HEK293 (cell line): ENCODE measurements around the gene BID.

Experiments used
- CTCF ChIA-PET: fragments of 350-600 bp; formaldehyde crosslinking; extraction: SDS; loops from one replicate; lab custom pipeline; 2021; ENCODE audit warnings: antibody characterized with exemption; lab: Yijun Ruan, JAX
- POLR2A ChIA-PET: fragments of 300-600 bp; formaldehyde crosslinking; extraction: SDS; loops from one replicate; lab custom pipeline; 2020; ENCODE audit warnings: antibody characterized with exemption, inconsistent platforms; lab: Yijun Ruan, JAX
- H3K27ac ChIP-seq: fragments of 200-500 bp; sonication (Bioruptor generic); 2 replicates; pipeline ENCODE4 v1.5.1; 2014; ENCODE audit warnings: low read depth, low read length, control low read depth, inconsistent platforms; ENCODE audit errors: extremely low read depth
- H3K36me3 ChIP-seq, 2 experiments: fragments of 200-500 bp in 1 of 2; sonication (Bioruptor generic) in 1 of 2; 1 replicate in 1 of 2; 2 replicates in 1 of 2; pipeline ENCODE4 v1.5.1; 2014 to 2017; ENCODE audit warnings: inconsistent platforms in 2 of 2, low read length in 2 of 2; ENCODE audit not compliant: control insufficient read depth in 2 of 2, insufficient read depth in 1 of 2
- H3K4me1 ChIP-seq: fragments of 200-500 bp; sonication (Bioruptor generic); 2 replicates; pipeline ENCODE4 v1.5.1; 2014; ENCODE audit warnings: mild to moderate bottlenecking, low read length, inconsistent platforms; ENCODE audit not compliant: control insufficient read depth, insufficient read depth
- H3K4me3 ChIP-seq: 2 replicates; pipeline ENCODE4 v1.5.1; 2011; ENCODE audit warnings: low read depth, mild to moderate bottlenecking, control low read depth, low read length, moderate library complexity
- H3K9me3 ChIP-seq: fragments of 200-500 bp; sonication (Bioruptor generic); 2 replicates; pipeline ENCODE4 v1.5.1; 2014; ENCODE audit warnings: low read depth, low read length, inconsistent platforms; ENCODE audit not compliant: control insufficient read depth, insufficient read depth
- GLIS2 ChIP-seq: fragments of 450-650 bp; formaldehyde crosslinking; IDR thresholded peaks from 2 replicates; pipeline ENCODE4 v1.5.1; 2016; ENCODE audit warnings: missing biosample characterization, missing genetic modification characterization
- HOXC10 ChIP-seq: sonication (generic); formaldehyde crosslinking; IDR thresholded peaks from 2 replicates; pipeline ENCODE4 v1.8.1; 2023; ENCODE audit warnings: mild to moderate bottlenecking, missing genetic modification reagents
- PRDM1 ChIP-seq: fragments of 450-650 bp; formaldehyde crosslinking; IDR thresholded peaks from 2 replicates; pipeline ENCODE4; 2016; ENCODE audit warnings: missing biosample characterization, missing genetic modification characterization
- SETDB1 ChIP-seq: IDR thresholded peaks from one replicate; pipeline ENCODE4 v1.6.1; 2017; ENCODE audit warnings: mild to moderate bottlenecking, low read length, moderate library complexity, mixed read lengths; ENCODE audit not compliant: insufficient read length
- YY2 ChIP-seq: fragments of 450-650 bp; formaldehyde crosslinking; IDR thresholded peaks from 2 replicates; pipeline ENCODE4 v1.5.1; 2016; ENCODE audit warnings: missing biosample characterization, missing genetic modification characterization
- ZBTB20 ChIP-seq: fragments of 450-650 bp; formaldehyde crosslinking; IDR thresholded peaks from 2 replicates; pipeline ENCODE4 v1.5.1; 2016; ENCODE audit warnings: missing biosample characterization, missing genetic modification characterization
- ZFHX2 ChIP-seq: fragments of 450-650 bp; formaldehyde crosslinking; conservative IDR thresholded peaks from 2 replicates; pipeline ENCODE4 v1.5.1; 2016; ENCODE audit warnings: missing biosample characterization, missing genetic modification characterization
- ZFP41 ChIP-seq: fragments of 450-650 bp; formaldehyde crosslinking; IDR thresholded peaks from 2 replicates; pipeline ENCODE4 v1.5.1; 2016; ENCODE audit warnings: missing biosample characterization, missing genetic modification characterization, borderline replicate concordance
- ZNF121 ChIP-seq: fragments of 450-650 bp; formaldehyde crosslinking; IDR thresholded peaks from 2 replicates; pipeline ENCODE4 v1.5.1; 2016; ENCODE audit warnings: missing biosample characterization, missing genetic modification characterization
- ZNF132 ChIP-seq: fragments of 450-650 bp; formaldehyde crosslinking; IDR thresholded peaks from 2 replicates; pipeline ENCODE4 v1.5.1; 2017; ENCODE audit warnings: missing biosample characterization, missing genetic modification characterization, borderline replicate concordance
- ZNF184 ChIP-seq: fragments of 450-650 bp; IDR thresholded peaks from 2 replicates; pipeline ENCODE4 v1.5.1; 2018; ENCODE audit warnings: missing biosample characterization, mild to moderate bottlenecking, missing genetic modification characterization
- ZNF221 ChIP-seq: fragments of 450-650 bp; formaldehyde crosslinking; IDR thresholded peaks from 2 replicates; pipeline ENCODE4 v1.5.1; 2017; ENCODE audit warnings: missing biosample characterization, missing genetic modification characterization, borderline replicate concordance
- ZNF274 ChIP-seq, 2 experiments: fragments of 200-500 bp in 1 of 2; fragments of 450-650 bp in 1 of 2; sonication (Bioruptor generic) in 1 of 2; formaldehyde crosslinking in 1 of 2; IDR thresholded peaks; 2 replicates each; pipeline versions ENCODE4 v1.5.1 to v1.6.1; 2014 to 2016; ENCODE audit warnings: borderline replicate concordance in 1 of 2, inconsistent platforms in 1 of 2, low read length in 1 of 2, missing biosample characterization in 1 of 2, missing genetic modification characterization in 1 of 2
- ZNF324 ChIP-seq: fragments of 450-650 bp; formaldehyde crosslinking; IDR thresholded peaks from 2 replicates; pipeline ENCODE4 v1.5.1; 2016; ENCODE audit warnings: missing biosample characterization, missing genetic modification characterization
- ZNF426 ChIP-seq: fragments of 450-650 bp; formaldehyde crosslinking; IDR thresholded peaks from 2 replicates; pipeline ENCODE4 v1.5.1; 2017; ENCODE audit warnings: missing biosample characterization, missing genetic modification characterization, mild to moderate bottlenecking, inconsistent platforms, moderate library complexity
- ZNF48 ChIP-seq: fragments of 450-650 bp; formaldehyde crosslinking; IDR thresholded peaks from 2 replicates; pipeline ENCODE4 v1.5.1; 2016; ENCODE audit warnings: missing biosample characterization, missing genetic modification characterization
- ZNF585B ChIP-seq: fragments of 450-650 bp; formaldehyde crosslinking; IDR thresholded peaks from 2 replicates; pipeline ENCODE4 v1.5.1; 2016; ENCODE audit warnings: missing biosample characterization, missing genetic modification characterization
- ZNF600 ChIP-seq: fragments of 450-650 bp; formaldehyde crosslinking; IDR thresholded peaks from 2 replicates; pipeline ENCODE4 v1.5.1; 2016; ENCODE audit warnings: missing biosample characterization, missing genetic modification characterization
- ZNF626 ChIP-seq: fragments of 450-650 bp; sonication (Bioruptor Pico); formaldehyde crosslinking; IDR thresholded peaks from 2 replicates; pipeline ENCODE4 v1.5.1; 2018; ENCODE audit warnings: missing biosample characterization, missing genetic modification characterization, inconsistent platforms
- ZNF670 ChIP-seq: fragments of 450-650 bp; formaldehyde crosslinking; IDR thresholded peaks from 2 replicates; pipeline ENCODE4 v1.5.1; 2016; ENCODE audit warnings: missing biosample characterization, missing genetic modification characterization, low read depth
- ZNF677 ChIP-seq: fragments of 450-650 bp; IDR thresholded peaks from 2 replicates; pipeline ENCODE4 v1.5.0; 2018; ENCODE audit warnings: missing biosample characterization, mild to moderate bottlenecking, missing genetic modification characterization, moderate library complexity
- ZNF792 ChIP-seq: fragments of 450-650 bp; formaldehyde crosslinking; IDR thresholded peaks from 2 replicates; pipeline ENCODE4 v1.5.1; 2016; ENCODE audit warnings: missing biosample characterization, missing genetic modification characterization
- ZSCAN30 ChIP-seq: fragments of 450-650 bp; IDR thresholded peaks from 2 replicates; pipeline ENCODE4 v1.5.1; 2018; ENCODE audit warnings: missing biosample characterization, mild to moderate bottlenecking, missing genetic modification characterization, moderate library complexity
- TF ChIP-seq, protein P1 (sequence below): fragments of 450-650 bp; formaldehyde crosslinking; IDR thresholded peaks from 2 replicates; pipeline ENCODE4 v1.5.1; 2016; ENCODE audit warnings: missing biosample characterization, missing genetic modification characterization, low read depth
- TF ChIP-seq, protein P2 (sequence below): fragments of 450-650 bp; formaldehyde crosslinking; IDR thresholded peaks from 2 replicates; pipeline ENCODE4 v1.5.1; 2016; ENCODE audit warnings: missing biosample characterization, missing genetic modification characterization
- TF ChIP-seq, protein P3 (sequence below): fragments of 450-650 bp; IDR thresholded peaks from 2 replicates; pipeline ENCODE4 v1.5.1; 2018; ENCODE audit warnings: missing biosample characterization, mild to moderate bottlenecking, missing genetic modification characterization

The BID gene

DNA sequence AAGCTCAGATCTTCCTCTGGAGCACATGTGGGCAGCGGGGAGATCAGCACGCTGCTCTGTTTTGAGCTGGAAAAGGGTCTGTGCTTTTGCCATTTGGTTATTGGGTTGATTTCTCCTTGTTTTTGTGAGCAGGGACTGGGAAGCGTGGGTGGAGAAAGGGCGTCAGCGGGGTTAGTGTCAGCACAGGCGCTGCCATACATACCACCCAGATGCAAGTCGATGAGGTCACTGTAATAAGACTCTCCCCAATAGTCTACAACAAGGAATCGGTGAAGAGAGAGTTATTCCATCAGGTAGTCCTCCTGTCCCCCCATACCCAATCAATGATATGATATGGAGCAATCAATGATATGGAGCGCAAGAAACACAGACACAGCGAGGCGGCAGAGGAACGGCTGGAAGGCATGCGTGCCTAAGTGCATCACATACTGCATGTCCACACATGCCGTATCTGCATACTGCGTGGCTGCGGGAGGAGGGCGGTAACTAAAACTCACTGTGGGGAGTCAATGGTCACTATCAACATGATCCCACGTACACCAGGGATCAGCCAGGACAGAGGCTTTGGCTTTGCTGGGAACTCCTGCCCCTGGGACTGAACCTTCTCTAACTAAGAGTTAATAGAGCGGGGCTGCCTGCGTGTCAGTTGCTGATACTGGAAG is 29.5 kb upstream of the BID start:
- ChIA-PET POLR2A (no interaction called here), CTCF (interaction anchor here (1.3 to 1.7 kb wide), 3 partner anchors 26 to 273 kb away, joined by 4 to 5 read pairs (median 5); no protein-coding TSS in a partner anchor)
- Histone ChIP-seq H3K36me3 (peaks cover 3 to 41% of the 10 kb centered on the region in 2 experiments), H3K4me1 (no peaks in the 10 kb centered on the region), H3K4me3 (no peak overlapping the region), H3K9me3 (no peaks in the 10 kb centered on the region), H3K27ac (no peak overlapping the region)
- TF ChIP-seq, protein P1, sequence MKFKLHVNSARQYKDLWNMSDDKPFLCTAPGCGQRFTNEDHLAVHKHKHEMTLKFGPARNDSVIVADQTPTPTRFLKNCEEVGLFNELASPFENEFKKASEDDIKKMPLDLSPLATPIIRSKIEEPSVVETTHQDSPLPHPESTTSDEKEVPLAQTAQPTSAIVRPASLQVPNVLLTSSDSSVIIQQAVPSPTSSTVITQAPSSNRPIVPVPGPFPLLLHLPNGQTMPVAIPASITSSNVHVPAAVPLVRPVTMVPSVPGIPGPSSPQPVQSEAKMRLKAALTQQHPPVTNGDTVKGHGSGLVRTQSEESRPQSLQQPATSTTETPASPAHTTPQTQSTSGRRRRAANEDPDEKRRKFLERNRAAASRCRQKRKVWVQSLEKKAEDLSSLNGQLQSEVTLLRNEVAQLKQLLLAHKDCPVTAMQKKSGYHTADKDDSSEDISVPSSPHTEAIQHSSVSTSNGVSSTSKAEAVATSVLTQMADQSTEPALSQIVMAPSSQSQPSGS (tag by site-specific recombination) = no peak
- TF ChIP-seq SETDB1 = no peak
- TF ChIP-seq ZNF132 (tag by site-specific recombination) = no peak
- TF ChIP-seq ZNF426 (tag by site-specific recombination) = no peak
- no peak for TF ChIP-seq ZNF121 (tag by site-specific recombination)
- TF ChIP-seq ZNF670 (tag by site-specific recombination) = no peak
- TF ChIP-seq ZNF221 (tag by site-specific recombination) = no peak
- TF ChIP-seq YY2 (tag by site-specific recombination) = no peak
- TF ChIP-seq GLIS2 (tag by site-specific recombination) = no peak
- no peak for TF ChIP-seq ZNF184 (tag by site-specific recombination)
- TF ChIP-seq ZSCAN30 (tag by site-specific recombination) = no peak
- TF ChIP-seq, protein P2, sequence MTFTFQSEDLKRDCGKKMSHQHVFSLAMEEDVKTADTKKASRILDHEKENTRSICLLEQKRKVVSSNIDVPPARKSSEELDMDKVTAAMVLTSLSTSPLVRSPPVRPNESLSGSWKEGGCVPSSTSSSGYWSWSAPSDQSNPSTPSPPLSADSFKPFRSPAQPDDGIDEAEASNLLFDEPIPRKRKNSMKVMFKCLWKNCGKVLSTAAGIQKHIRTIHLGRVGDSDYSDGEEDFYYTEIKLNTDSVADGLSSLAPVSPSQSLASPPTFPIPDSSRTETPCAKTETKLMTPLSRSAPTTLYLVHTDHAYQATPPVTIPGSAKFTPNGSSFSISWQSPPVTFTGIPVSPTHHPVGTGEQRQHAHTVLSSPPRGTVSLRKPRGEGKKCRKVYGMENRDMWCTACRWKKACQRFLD (tag by site-specific recombination) = no peak
- TF ChIP-seq ZNF48 = no peak
- TF ChIP-seq ZNF677 (tag by site-specific recombination) = no peak
- no peak for TF ChIP-seq ZNF792 (tag by site-specific recombination)
- TF ChIP-seq ZNF600 (tag by site-specific recombination) = no peak
- TF ChIP-seq, protein P3, sequence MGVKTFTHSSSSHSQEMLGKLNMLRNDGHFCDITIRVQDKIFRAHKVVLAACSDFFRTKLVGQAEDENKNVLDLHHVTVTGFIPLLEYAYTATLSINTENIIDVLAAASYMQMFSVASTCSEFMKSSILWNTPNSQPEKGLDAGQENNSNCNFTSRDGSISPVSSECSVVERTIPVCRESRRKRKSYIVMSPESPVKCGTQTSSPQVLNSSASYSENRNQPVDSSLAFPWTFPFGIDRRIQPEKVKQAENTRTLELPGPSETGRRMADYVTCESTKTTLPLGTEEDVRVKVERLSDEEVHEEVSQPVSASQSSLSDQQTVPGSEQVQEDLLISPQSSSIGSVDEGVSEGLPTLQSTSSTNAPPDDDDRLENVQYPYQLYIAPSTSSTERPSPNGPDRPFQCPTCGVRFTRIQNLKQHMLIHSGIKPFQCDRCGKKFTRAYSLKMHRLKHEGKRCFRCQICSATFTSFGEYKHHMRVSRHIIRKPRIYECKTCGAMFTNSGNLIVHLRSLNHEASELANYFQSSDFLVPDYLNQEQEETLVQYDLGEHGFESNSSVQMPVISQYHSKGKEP (tag by site-specific recombination) = no peak
- TF ChIP-seq ZNF274 (IDR thresholded peaks at IDR 0.05; ENCODE audit: low read length) = no peak
- no peak for TF ChIP-seq ZNF274 (tag by site-specific recombination; IDR thresholded peaks at IDR 0.05; ENCODE audit: borderline replicate concordance)

DNA sequence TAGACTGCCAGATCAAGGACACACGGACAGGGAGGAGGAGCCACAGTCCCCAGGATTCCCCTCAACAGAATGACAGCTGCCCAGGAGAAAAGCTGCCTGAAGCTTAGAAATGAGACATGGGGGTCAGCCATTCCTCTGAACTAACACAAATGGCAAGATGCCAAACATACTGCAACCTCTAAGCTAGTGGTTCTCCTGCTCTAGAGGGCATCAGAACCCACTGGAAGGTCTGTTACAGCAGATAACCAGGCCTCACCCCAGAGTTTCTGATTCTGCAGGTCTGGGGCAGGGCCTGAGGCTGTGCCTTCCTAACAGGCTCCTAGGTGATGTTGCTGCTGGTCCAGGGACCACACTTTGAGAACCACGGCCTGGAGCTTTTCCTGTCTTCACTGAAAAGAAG is 28.6 kb upstream of the BID start:
- peaks cover 0 to 34% of the 10 kb centered on the region in 2 experiments for H3K36me3 ChIP-seq
- CTCF ChIA-PET = interaction anchor here (1.3 to 1.7 kb wide), 2 partner anchors 27 to 274 kb away, joined by 5 read pairs; no protein-coding TSS in a partner anchor
- no peaks in the 10 kb centered on the region for H3K9me3 ChIP-seq
- H3K27ac ChIP-seq = no peak overlapping the region
- no peaks in the 10 kb centered on the region for H3K4me1 ChIP-seq
- TF ChIP-seq ZNF626 (tag by site-specific recombination) (no peak), ZNF585B (no peak), ZFHX2 (tag by site-specific recombination) (no peak), ZFP41 (tag by site-specific recombination) (no peak), PRDM1 (no peak), ZBTB20 (tag by site-specific recombination) (no peak), ZNF324 (tag by site-specific recombination) (no peak), HOXC10 (no peak)
- TF ChIP-seq, all 188 proteins: peak for 0
- H3K4me3 ChIP-seq = no peak overlapping the region
- POLR2A ChIA-PET = interaction anchor here (0.5 to 0.6 kb wide), 2 partner anchors 614 to 631 kb away, joined by 3 read pairs; no protein-coding TSS in a partner anchor
